GM12878 (cell line): Measurements from ENCODE around the gene TOP2B. TPM values are rescaled to one million over a fixed set of nuclear protein-coding genes. Genes with fewer than 3 reads are reported as not detected.
A peak's percentile ranks its signal among the peaks of the same experiment; 100 is the strongest.

Source experiments
- ATAC-seq: fragments of 200-7000 bp; cut with Tn5 transposase; 3 replicates; pipeline ENCODE4 v1.9.1; 2020; ENCODE audit warnings: mild to moderate bottlenecking, moderate library complexity
- BruUV-seq: library from RNA; stranded (reverse); fragments of 400-500 nt; replicated peaks from 2 replicates; lab custom pipeline; 2021; lab: Mats Ljungman, UMichigan
- CTCF ChIA-PET: fragments of 300-600 bp; sonication (Branson Sonifier 250); formaldehyde crosslinking; extraction: SDS; loops from one replicate; lab custom pipeline; 2021; ENCODE audit warnings: inconsistent platforms; lab: Yijun Ruan, JAX
- POLR2A ChIA-PET: fragments of 350-600 bp; formaldehyde crosslinking; extraction: SDS; loops from one replicate; lab custom pipeline; 2021; ENCODE audit warnings: inconsistent platforms; lab: Charles Lee
- RAD21 ChIA-PET: fragments of 300-600 bp; sonication (Branson Sonifier 250); formaldehyde crosslinking; loops from one replicate; lab custom pipeline; 2023; ENCODE audit warnings: antibody characterized with exemption; ENCODE audit not compliant: unreplicated experiment; lab: Charles Lee
- SMC1A ChIA-PET: fragments of 300-600 bp; sonication (Branson Sonifier 250); formaldehyde crosslinking; loops from one replicate; lab custom pipeline; 2023; ENCODE audit not compliant: unreplicated experiment, uncharacterized antibody; lab: Charles Lee
- DNase-seq: peaks from one replicate; pipeline ENCODE4 v3.0.0-alpha.2; 2011; ENCODE audit warnings: low read depth, low spot score
- FAIRE-seq: peaks from 3 replicates; lab custom pipeline; 2011; peaks lifted over from hg19 to GRCh38; lab: Jason Lieb, UNC
- H2AFZ ChIP-seq: 2 replicates; pipeline ENCODE4 v1.6.0; 2011; ENCODE audit warnings: low read depth, low read length, control low read depth; ENCODE audit not compliant: control insufficient read depth
- H3K27ac ChIP-seq: 2 replicates; pipeline ENCODE4 v1.5.1; 2011; ENCODE audit warnings: control low read depth; ENCODE audit not compliant: control insufficient read depth, insufficient read depth
- H3K27me3 ChIP-seq, 2 experiments: replicated peaks in 1 of 2; 2 replicates each; pipeline versions ENCODE4 v1.6.0 to v1.6.1; 2011; ENCODE audit warnings: low read length in 1 of 2; ENCODE audit not compliant: control insufficient read depth in 2 of 2, insufficient read depth in 2 of 2
- H3K36me3 ChIP-seq, 2 experiments: 2 replicates each; pipeline ENCODE4 v1.5.1; 2011; ENCODE audit warnings: low read length in 1 of 2; ENCODE audit not compliant: control insufficient read depth in 2 of 2, insufficient read depth in 2 of 2
- H3K4me1 ChIP-seq: 2 replicates; pipeline ENCODE4 v1.6.1; 2011; ENCODE audit warnings: mild to moderate bottlenecking, low read length, moderate library complexity, mixed read lengths; ENCODE audit not compliant: control insufficient read depth, insufficient read depth
- H3K4me2 ChIP-seq: 2 replicates; pipeline ENCODE4 v1.6.0; 2011; ENCODE audit warnings: control low read depth; ENCODE audit not compliant: control insufficient read depth, insufficient read depth
- H3K4me3 ChIP-seq: fragments of 200-600 bp; sonication (generic); 2 replicates; pipeline ENCODE4 v1.5.1; 2016
- H3K79me2 ChIP-seq: 2 replicates; pipeline ENCODE4 v1.6.0; 2011; ENCODE audit warnings: low read length; ENCODE audit not compliant: control insufficient read depth, insufficient read depth
- H3K9ac ChIP-seq: 2 replicates; pipeline ENCODE4 v1.8.0; 2011; ENCODE audit warnings: low read length, control low read depth, mixed read lengths; ENCODE audit not compliant: control insufficient read depth, insufficient read depth
- H3K9me3 ChIP-seq: replicated peaks from 3 replicates; pipeline ENCODE4 v1.5.1; 2011; ENCODE audit warnings: mild to moderate bottlenecking, low read length; ENCODE audit not compliant: control insufficient read depth, insufficient read depth
- H4K20me1 ChIP-seq: 2 replicates; pipeline ENCODE4 v1.6.0; 2011; ENCODE audit not compliant: control insufficient read depth, insufficient read depth
- BHLHE40 ChIP-seq, 2 experiments: fragments of 450-650 bp in 1 of 2; IDR thresholded peaks; 2 replicates each; pipeline ENCODE4 v1.6.1; 2011 to 2017; ENCODE audit warnings: low read depth in 2 of 2, borderline replicate concordance in 1 of 2, improper control_type of control experiment in 1 of 2, low read length in 1 of 2, mild to moderate bottlenecking in 1 of 2
- CTCF ChIP-seq, 3 experiments: IDR thresholded peaks in 2 of 3; conservative IDR thresholded peaks in 1 of 3; 2 replicates each; pipeline ENCODE4 v1.5.1; 2011; ENCODE audit warnings: low read depth in 3 of 3, low read length in 3 of 3, mild to moderate bottlenecking in 3 of 3, control low read depth in 2 of 3, moderate library complexity in 2 of 3, inconsistent platforms in 1 of 3, mixed read lengths in 1 of 3; ENCODE audit not compliant: control insufficient read depth in 2 of 3, insufficient read depth in 1 of 3; ENCODE audit errors: extremely low read depth in 1 of 3
- ESRRA ChIP-seq: IDR thresholded peaks from 2 replicates; pipeline ENCODE4 v1.6.1; 2012; ENCODE audit warnings: mild to moderate bottlenecking, low read length, improper control_type of control experiment
- FOXM1 ChIP-seq: IDR thresholded peaks from 2 replicates; pipeline ENCODE4 v1.6.1; 2012; ENCODE audit warnings: low read depth, mild to moderate bottlenecking, inconsistent platforms, low read length, moderate library complexity
- HDAC2 ChIP-seq: fragments of 200-600 bp; sonication (generic); IDR thresholded peaks from 2 replicates; pipeline ENCODE4 v1.6.1; 2017
- IRF5 ChIP-seq: fragments of 450-650 bp; IDR thresholded peaks from 2 replicates; pipeline ENCODE4 v1.6.1; 2017; ENCODE audit warnings: borderline replicate concordance
- MAX ChIP-seq: IDR thresholded peaks from 2 replicates; pipeline ENCODE4 v1.6.1; 2012; ENCODE audit warnings: low read depth, low read length, improper control_type of control experiment
- MEF2B ChIP-seq: fragments of 450-650 bp; IDR thresholded peaks from 2 replicates; pipeline ENCODE4 v1.6.1; 2018; ENCODE audit warnings: mild to moderate bottlenecking, moderate library complexity; ENCODE audit not compliant: partially characterized antibody, poor library complexity, severe bottlenecking
- NFIC ChIP-seq: IDR thresholded peaks from 2 replicates; pipeline ENCODE4 v1.6.1; 2012; ENCODE audit warnings: low read depth, mild to moderate bottlenecking, inconsistent platforms, low read length, moderate library complexity
- NFYA ChIP-seq: IDR thresholded peaks from 2 replicates; pipeline ENCODE4 v1.6.1; 2011; ENCODE audit warnings: low read depth, mild to moderate bottlenecking, low read length, improper control_type of control experiment, borderline replicate concordance
- POU2F2 ChIP-seq: IDR thresholded peaks from 3 replicates; pipeline ENCODE4 v1.6.1; 2011; ENCODE audit warnings: low read depth, mild to moderate bottlenecking, low read length, borderline replicate concordance
- RAD21 ChIP-seq: IDR thresholded peaks from 2 replicates; pipeline ENCODE4 v1.6.1; 2011; ENCODE audit warnings: mild to moderate bottlenecking, low read depth, low read length, moderate library complexity; ENCODE audit not compliant: insufficient read depth
- RFX5 ChIP-seq: IDR thresholded peaks from 2 replicates; pipeline ENCODE4 v1.6.1; 2011; ENCODE audit warnings: low read depth, low read length, improper control_type of control experiment
- SMC3 ChIP-seq: IDR thresholded peaks from 2 replicates; pipeline ENCODE4 v1.6.1; 2011; ENCODE audit warnings: low read length, improper control_type of control experiment, borderline replicate concordance
- SRF ChIP-seq, 2 experiments: IDR thresholded peaks; 2 replicates each; pipeline ENCODE4 v1.6.1; 2011; ENCODE audit warnings: low read depth in 2 of 2, low read length in 2 of 2, mild to moderate bottlenecking in 1 of 2, moderate library complexity in 1 of 2
- STAT3 ChIP-seq: IDR thresholded peaks from 2 replicates; pipeline ENCODE4 v1.6.1; 2011; ENCODE audit warnings: low read depth, low read length, improper control_type of control experiment
- YY1 ChIP-seq: IDR thresholded peaks from 2 replicates; pipeline ENCODE4 v1.6.1; 2011; ENCODE audit warnings: low read depth, mild to moderate bottlenecking, low read length
- ZBTB33 ChIP-seq: fragments of 450-650 bp; IDR thresholded peaks from 2 replicates; pipeline ENCODE4 v1.6.1; 2017; ENCODE audit warnings: mild to moderate bottlenecking
- WGBS: methylation state at CpG from one replicate; pipeline ENCODE4 v1.1.6; 2016; ENCODE audit warnings: low lambda C conversion rate; ENCODE audit not compliant: insufficient replicate concordance, insufficient coverage; ENCODE audit errors: missing lambda C conversion rate; 5-methylcytosine and 5-hydroxymethylcytosine counted together
- in situ Hi-C: fragments of 300-500 bp; cut with MboI; formaldehyde crosslinking; loops from 9 replicates; pipeline ENCODE4 v1.14.3; 2018; ENCODE audit warnings: mixed read lengths
- intact Hi-C: fragments of 100-400 bp; cut with micrococcal nuclease; formaldehyde crosslinking; loops from one replicate; pipeline ENCODE4 v1.14.2; 2022; ENCODE audit not compliant: unreplicated experiment
- polyA plus RNA-seq, 11 experiments: library from polyadenylated mRNA; depleted of rRNA in 4 of 11; unstranded in 6 of 11; stranded (reverse) in 5 of 11; fragments of >200 nt; fragmentation: Nextera tagmentation in 4 of 11; fragmentation: Illumina TruSeq in 1 of 11; extraction: Ambion mirVana in 4 of 11; extraction: Trizol in 1 of 11; gene quantifications; 1 replicate in 1 of 11; 2 replicates in 10 of 11; pipeline versions ENCODE4 v1.2.1 to v1.2.3, GENCODE V29; 2011 to 2016; ENCODE audit warnings: inconsistent platforms in 2 of 11, missing spikeins in 2 of 11, low read depth in 1 of 11
- total RNA-seq, 4 experiments: library from RNA; depleted of rRNA in 3 of 4; stranded (reverse); fragments of >200 nt in 3 of 4; fragmentation: Illumina TruSeq in 1 of 4; extraction: Trizol in 1 of 4; gene quantifications; 2 replicates each; pipeline versions ENCODE4 v1.2.1 to v1.2.3, GENCODE V29; 2013 to 2021

TOP2B gene
- total and polyA plus RNA-seq, 10 of the 15 experiments (the other 5 are each of a cell fraction or from before 2014, with no cell fraction given), result 28.6 to 134 (median 83.4) TPM

DNA sequence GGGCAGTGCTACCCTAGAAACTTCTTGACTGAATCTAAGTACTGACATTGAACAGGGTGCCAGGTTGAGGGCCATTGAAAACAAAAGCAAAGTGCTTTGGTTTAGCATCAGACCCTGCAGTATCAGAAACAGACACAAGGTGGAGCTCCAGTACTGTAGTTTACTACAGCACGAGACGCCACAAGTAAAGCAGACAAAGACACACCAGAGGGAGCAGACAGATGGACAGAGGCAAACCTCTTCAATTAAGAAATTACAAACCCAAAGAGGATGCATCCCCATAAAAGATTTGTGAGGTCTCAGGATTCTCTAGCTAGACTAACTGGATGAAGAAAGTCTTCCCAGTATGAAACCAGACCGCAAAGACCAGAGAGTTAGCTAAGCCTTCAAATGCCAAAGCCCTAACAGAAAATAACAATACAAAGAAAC is 16.6 kb downstream of the TOP2B start:
- DNase-seq, result peak; percentile 76
- POLR2A ChIA-PET, result no interaction called here
- RAD21 ChIA-PET, result interaction anchor here (0.7 to 4.3 kb wide), 25 partner anchors 9 to 470 kb away, joined by 3 to 54 read pairs (median 5); partner anchors contain the start of genes NGLY1 and OXSM
- peaks cover 4% of the 10 kb centered on the region; the same call in 2 of the 3 replicates for H3K9me3 ChIP-seq
- H3K36me3 ChIP-seq, result no peaks in the 10 kb centered on the region; a peak in 1 of 4 replicates
- SMC1A ChIA-PET, result interaction anchor here (0.7 to 6.3 kb wide), 52 partner anchors 9 to 807 kb away, joined by 3 to 121 read pairs (median 4); partner anchors contain the start of genes NGLY1 and OXSM
- BruUV-seq, result no TSS peak
- in situ Hi-C loops, result loop anchor here (5.0 to 10.0 kb wide), 2 partner anchors 249 to 1057 kb away; no protein-coding TSS in a partner anchor
- peak; percentile 96 for ATAC-seq
- no peak overlapping the region for H3K4me2 ChIP-seq
- 35% methylated on average over 3 of the region's 3 CpGs for WGBS
- no peak overlapping the region for H3K9ac ChIP-seq
- no peak overlapping the region for H2AFZ ChIP-seq
- 0 out of 2 replicates have a peak, but pooled peaks cover 3% of the 10 kb centered on the region for H4K20me1 ChIP-seq
- intact Hi-C loops, result loop anchor here (1.0 to 5.0 kb wide), 5 partner anchors 183 to 1064 kb away; no protein-coding TSS in a partner anchor
- H3K79me2 ChIP-seq, result peaks cover 26% of the 10 kb centered on the region
- no peak overlapping the region for H3K4me3 ChIP-seq
- peak; percentile 7 for FAIRE-seq
- no peak overlapping the region for H3K27ac ChIP-seq
- no peaks in the 10 kb centered on the region for H3K4me1 ChIP-seq
- H3K27me3 ChIP-seq, result no peaks in the 10 kb centered on the region
- CTCF ChIA-PET, result interaction anchor here (0.5 to 6.3 kb wide), 57 partner anchors 9 to 1065 kb away, joined by 3 to 136 read pairs (median 6); partner anchors contain the start of gene OXSM
- TF ChIP-seq NFIC (no peak), ZBTB33 (peak; percentile 74; the same call in 1 of the 2 replicates), MAX (no peak), ESRRA (no peak), POU2F2 (peak; percentile 45; the same call in 1 of the 3 replicates), YY1 (peak; percentile 65), SRF (IDR thresholded peaks at IDR 0.05; ENCODE audit: low read depth in 2 of 2, low read length in 2 of 2) (no peak), FOXM1 (peak; percentile 44; the same call in 1 of the 2 replicates), CTCF (IDR thresholded peaks at IDR 0.05 in 2 of 3, conservative IDR thresholded peaks at IDR 0.05 in 1 of 3; ENCODE audit: control insufficient read depth in 2 of 3, extremely low read depth in 1 of 3, insufficient read depth in 1 of 3, low read depth in 3 of 3, low read length in 3 of 3) (peak; percentile 87 to 97 (median 93); a peak in 5 of 6 replicates), NFYA (no peak), RFX5 (no peak), RAD21 (peak; percentile 98), SMC3 (peak; percentile 93), IRF5 (no peak), HDAC2 (no peak), MEF2B (no peak), BHLHE40 (IDR thresholded peaks at IDR 0.05; ENCODE audit: borderline replicate concordance in 1 of 2, low read depth in 2 of 2, low read length in 1 of 2) (peak; percentile 87 to 88), STAT3 (no peak)
